Thoracic aorta (tissue), 2 donors: ENCODE data around the gene SMC1A. TPM values are rescaled to one million over a fixed set of nuclear protein-coding genes. Genes with fewer than 3 reads are reported as not detected.

ENCODE experiments used
- ATAC-seq: fragments of 150-250 bp; one replicate; pipeline ENCODE4 v1.8.0; 2017; ENCODE audit warnings: low read depth; ENCODE audit not compliant: insufficient number of reproducible peaks, low FRiP score
- DNase-seq: peaks from one replicate; pipeline ENCODE4 v3.0.0-alpha.2; 2020; ENCODE audit warnings: low spot score
- H3K27ac ChIP-seq, 2 donors: fragments of 200-600 bp; sonication (generic); 1 replicate in 1 of 2; 2 replicates in 1 of 2; pipeline ENCODE4 v1.5.1; 2016; ENCODE audit warnings: mild to moderate bottlenecking in 2 of 2, moderate library complexity in 2 of 2
- H3K27me3 ChIP-seq: fragments of 200-600 bp; sonication (generic); replicated peaks from 2 replicates; pipeline ENCODE4 v1.6.0; 2016; ENCODE audit warnings: mild to moderate bottlenecking; ENCODE audit not compliant: insufficient read depth
- H3K36me3 ChIP-seq: fragments of 200-600 bp; sonication (generic); one replicate; pipeline ENCODE4 v1.5.1; 2016
- H3K4me1 ChIP-seq, 2 donors: fragments of 200-600 bp; sonication (generic); 1 replicate in 1 of 2; 2 replicates in 1 of 2; pipeline versions ENCODE4 v1.5.1 to v1.6.0; 2016; ENCODE audit warnings: low read depth in 2 of 2, mild to moderate bottlenecking in 1 of 2; ENCODE audit not compliant: control insufficient read depth in 1 of 2
- H3K4me3 ChIP-seq: fragments of 200-600 bp; sonication (generic); 2 replicates; pipeline ENCODE4 v1.5.1; 2016; ENCODE audit warnings: mild to moderate bottlenecking
- H3K9me3 ChIP-seq: fragments of 200-600 bp; sonication (generic); 2 replicates; pipeline ENCODE4 v1.5.1; 2016
- total RNA-seq, 2 donors: library from RNA; depleted of rRNA; stranded (reverse); fragments of >200 nt; gene quantifications; one replicate each; pipeline versions ENCODE4 v1.1.0 to v1.2.3, GENCODE V29; 2016
- TF ChIP-seq, protein P1 (sequence below): fragments of 200-600 bp; sonication (generic); IDR thresholded peaks from one replicate; pipeline ENCODE4 v1.5.1; 2019; ENCODE audit warnings: antibody characterized with exemption

The SMC1A gene
- total RNA-seq, 2 donors from 2014 or later: 32.6 to 53.1 TPM

DNA sequence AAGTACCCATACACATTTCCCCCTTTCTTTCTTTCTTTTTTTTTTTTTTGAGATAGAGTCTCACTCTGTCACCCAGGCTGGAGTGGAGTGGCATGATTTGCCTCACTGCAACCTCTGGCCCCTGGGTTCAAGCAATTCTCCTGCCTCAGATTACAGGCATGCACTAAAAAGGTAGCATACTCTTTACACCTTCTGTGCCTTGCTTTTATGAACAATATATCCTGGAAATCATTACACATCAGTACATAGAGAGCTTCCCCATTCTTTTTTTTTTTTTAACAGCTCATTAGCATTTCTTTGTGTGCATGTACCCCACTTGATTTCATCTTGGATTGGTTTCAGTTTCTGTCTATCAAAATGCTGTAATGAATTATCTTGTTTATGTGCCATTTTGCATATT is 30.4 kb upstream of the SMC1A start:
- Histone ChIP-seq H3K9me3 (no peaks in the 10 kb centered on the region), H3K36me3 (no peaks in the 10 kb centered on the region), H3K27me3 (no peaks in the 10 kb centered on the region), H3K4me1 (no peaks in the 10 kb centered on the region), H3K4me3 (no peak overlapping the region), H3K27ac (no peak overlapping the region)
- no peak for DNase-seq
- no peak for ATAC-seq
- TF ChIP-seq, protein P1, sequence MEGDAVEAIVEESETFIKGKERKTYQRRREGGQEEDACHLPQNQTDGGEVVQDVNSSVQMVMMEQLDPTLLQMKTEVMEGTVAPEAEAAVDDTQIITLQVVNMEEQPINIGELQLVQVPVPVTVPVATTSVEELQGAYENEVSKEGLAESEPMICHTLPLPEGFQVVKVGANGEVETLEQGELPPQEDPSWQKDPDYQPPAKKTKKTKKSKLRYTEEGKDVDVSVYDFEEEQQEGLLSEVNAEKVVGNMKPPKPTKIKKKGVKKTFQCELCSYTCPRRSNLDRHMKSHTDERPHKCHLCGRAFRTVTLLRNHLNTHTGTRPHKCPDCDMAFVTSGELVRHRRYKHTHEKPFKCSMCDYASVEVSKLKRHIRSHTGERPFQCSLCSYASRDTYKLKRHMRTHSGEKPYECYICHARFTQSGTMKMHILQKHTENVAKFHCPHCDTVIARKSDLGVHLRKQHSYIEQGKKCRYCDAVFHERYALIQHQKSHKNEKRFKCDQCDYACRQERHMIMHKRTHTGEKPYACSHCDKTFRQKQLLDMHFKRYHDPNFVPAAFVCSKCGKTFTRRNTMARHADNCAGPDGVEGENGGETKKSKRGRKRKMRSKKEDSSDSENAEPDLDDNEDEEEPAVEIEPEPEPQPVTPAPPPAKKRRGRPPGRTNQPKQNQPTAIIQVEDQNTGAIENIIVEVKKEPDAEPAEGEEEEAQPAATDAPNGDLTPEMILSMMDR: no peak

DNA sequence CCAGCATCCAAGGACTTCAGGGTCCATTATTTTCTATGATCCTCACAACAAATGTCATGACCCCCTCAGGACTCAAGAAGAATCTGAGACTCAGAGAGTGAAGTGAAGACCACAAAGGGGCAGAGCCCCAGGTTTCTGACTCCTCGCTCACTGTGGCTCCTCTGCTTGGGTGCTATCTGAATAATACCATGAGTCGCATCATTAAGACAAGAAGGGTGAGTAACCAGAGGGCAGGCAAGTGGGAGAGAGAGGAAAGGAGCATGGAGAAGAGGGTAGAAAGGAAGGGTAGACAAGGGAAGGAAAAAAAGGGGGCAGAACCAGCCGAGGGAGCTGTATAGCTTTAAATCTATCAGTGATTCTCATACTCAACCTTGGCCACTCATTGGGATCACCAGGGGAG is 27.2 kb upstream of the SMC1A start:
- Histone ChIP-seq H3K27me3 (no peaks in the 10 kb centered on the region), H3K4me3 (no peak overlapping the region), H3K9me3 (no peaks in the 10 kb centered on the region), H3K36me3 (no peaks in the 10 kb centered on the region), H3K4me1 (no peaks in the 10 kb centered on the region), H3K27ac (no peak overlapping the region)
- ATAC-seq (no peak), DNase-seq (no peak)
- TF ChIP-seq, protein P1: no peak

DNA sequence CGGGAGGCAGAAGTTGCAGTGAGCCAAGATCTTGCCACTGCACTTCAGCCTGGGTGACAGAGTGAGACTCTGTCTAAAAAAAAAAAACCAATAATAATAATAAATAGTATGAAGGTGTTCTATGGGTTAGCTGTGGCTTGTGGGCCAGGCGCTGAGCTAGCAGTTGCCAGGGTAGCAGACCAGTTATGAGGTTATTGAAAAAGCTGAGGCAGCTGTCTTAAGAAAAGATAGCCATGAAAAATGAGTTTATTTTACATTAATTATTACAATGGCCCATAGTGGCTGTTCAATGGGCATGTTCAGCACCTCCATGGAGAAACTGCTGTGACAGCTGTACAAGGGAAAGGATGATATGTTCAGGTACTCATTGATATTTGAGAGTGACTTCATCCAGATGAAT is 25.0 kb upstream of the SMC1A start:
- no peak overlapping the region for H3K27ac ChIP-seq
- DNase-seq: no peak
- H3K4me3 ChIP-seq: no peak overlapping the region
- no peaks in the 10 kb centered on the region for H3K27me3 ChIP-seq
- no peak for ATAC-seq
- H3K4me1 ChIP-seq: no peaks in the 10 kb centered on the region
- H3K36me3 ChIP-seq: no peaks in the 10 kb centered on the region
- no peaks in the 10 kb centered on the region for H3K9me3 ChIP-seq
- TF ChIP-seq, protein P1: no peak

DNA sequence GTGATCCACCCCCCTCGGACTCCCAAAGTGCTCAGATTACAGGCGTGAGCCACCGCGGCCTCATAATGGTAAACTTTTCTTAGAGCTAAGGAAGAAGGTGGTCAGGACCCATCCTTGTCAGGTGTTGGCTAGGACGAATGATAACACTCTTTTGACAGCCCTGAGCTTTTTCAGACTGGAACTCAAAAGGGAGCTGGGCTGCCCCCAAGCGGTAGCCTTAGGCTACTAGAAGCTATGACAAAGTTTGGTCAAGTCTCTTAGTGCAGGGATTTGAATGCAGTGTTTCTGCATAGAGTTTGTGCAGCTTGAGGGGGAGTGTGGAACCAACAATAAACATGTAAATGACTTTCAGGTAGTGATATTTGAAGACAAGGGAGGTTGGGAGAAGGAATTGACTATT is 23.5 kb upstream of the SMC1A start:
- TF ChIP-seq, protein P1: no peak
- H3K4me3 ChIP-seq: no peak overlapping the region
- H3K4me1 ChIP-seq: peaks cover 2 to 4% of the 10 kb centered on the region in 2 donors
- H3K27me3 ChIP-seq: no peaks in the 10 kb centered on the region
- ATAC-seq (no peak), DNase-seq (no peak)
- H3K36me3 ChIP-seq: no peaks in the 10 kb centered on the region
- H3K9me3 ChIP-seq: no peaks in the 10 kb centered on the region
- no peak overlapping the region for H3K27ac ChIP-seq

DNA sequence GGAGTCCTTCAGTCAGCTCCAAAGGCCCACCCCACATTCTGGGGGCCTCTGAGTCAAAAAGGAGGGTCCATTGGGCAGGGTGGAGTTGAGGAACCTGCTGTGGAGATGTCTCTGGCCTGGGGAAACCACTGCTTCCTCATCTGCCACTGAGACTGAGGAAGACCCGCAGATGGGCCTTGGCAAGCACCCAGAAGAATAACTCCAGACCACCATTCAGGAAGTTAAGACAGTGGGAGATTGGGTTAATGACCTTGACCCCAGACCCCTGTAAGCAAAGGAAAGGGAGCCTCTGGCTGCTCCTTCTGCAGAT is 19.8 kb upstream of the SMC1A start:
- Histone ChIP-seq H3K4me1 (peaks cover 2 to 9% of the 10 kb centered on the region in 2 donors), H3K4me3 (peak overlapping the region; percentile 70), H3K9me3 (no peaks in the 10 kb centered on the region), H3K27me3 (no peaks in the 10 kb centered on the region), H3K36me3 (no peaks in the 10 kb centered on the region), H3K27ac (peak overlapping the region in 1 of 2 donors; percentile 66)
- ATAC-seq: no peak
- TF ChIP-seq, protein P1: no peak
- no peak for DNase-seq
